ENCODE measurements around the gene OR51B5.
"Not testable (repeated sequence)": the region's sequence is repeated elsewhere in the genome, so short reads cannot be mapped to it uniquely, and the experiment has no call there.

The OR51B5 gene, protein sequence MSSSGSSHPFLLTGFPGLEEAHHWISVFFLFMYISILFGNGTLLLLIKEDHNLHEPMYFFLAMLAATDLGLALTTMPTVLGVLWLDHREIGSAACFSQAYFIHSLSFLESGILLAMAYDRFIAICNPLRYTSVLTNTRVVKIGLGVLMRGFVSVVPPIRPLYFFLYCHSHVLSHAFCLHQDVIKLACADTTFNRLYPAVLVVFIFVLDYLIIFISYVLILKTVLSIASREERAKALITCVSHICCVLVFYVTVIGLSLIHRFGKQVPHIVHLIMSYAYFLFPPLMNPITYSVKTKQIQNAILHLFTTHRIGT

DNA sequence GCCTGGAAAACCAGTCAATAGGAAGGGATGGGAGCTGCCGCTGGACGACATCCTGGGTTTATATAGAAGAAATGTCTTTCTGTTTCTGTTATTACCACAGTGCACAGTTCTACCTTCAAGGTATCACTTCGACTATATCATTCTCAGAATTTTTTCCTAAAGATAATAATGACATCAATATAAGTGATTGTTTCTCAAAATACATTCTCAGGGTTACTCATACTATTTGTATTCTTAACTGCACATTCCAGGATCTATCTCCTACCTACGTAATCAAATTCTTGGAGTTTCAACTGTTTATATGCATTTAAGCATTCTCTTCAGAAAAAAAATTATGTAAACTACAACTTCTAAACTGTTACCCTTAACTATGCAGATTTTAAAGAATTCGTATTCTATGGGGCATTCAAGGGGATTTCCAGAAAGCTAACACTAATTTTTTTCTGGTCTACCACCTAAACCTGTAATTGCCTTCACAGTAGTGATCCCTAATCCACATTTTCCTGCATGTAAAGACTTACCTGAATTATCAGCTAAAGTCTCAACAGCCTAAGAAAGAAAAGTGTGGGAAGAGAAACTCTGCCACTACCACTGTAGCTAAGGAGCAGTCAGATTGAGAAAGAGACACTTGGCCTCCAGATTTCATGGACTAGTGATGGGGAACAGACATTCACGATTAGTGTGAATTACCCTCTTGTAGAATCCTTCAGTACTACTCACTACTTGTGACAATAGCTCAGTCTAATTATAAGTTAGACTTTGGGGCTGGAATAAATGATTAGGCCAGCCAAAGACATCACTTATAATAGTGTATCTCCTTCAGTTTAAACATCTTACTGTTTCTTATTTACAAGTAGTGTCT, at the start of gene OR51B5:
TSS of gene OR51B5 (minus strand) at position 51 of the 862 bp plus-strand sequence. CDS start at position 51, 0 bp downstream.
- no peak for DNase-seq (ENCODE audit: low read depth)

DNA sequence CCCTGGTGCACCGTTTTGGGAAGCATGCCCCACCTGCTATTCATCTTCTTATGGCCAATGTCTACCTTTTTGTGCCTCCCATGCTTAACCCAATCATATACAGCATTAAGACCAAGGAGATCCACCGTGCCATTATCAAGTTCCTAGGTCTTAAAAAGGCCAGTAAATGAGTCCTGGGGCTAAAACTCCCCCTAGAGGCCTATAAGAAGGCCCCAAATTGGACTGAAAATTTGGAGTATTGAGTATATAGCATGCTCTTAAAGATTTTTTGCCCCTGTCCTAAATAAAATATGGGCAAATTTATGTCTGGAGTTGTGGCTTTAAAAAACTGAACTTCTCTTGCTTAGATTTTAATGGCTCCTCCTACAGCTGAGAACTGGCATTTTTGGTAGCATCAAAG, 46.9 kb upstream of the OR51B5 start:
- DNase-seq (ENCODE audit: low read depth) = no peak

DNA sequence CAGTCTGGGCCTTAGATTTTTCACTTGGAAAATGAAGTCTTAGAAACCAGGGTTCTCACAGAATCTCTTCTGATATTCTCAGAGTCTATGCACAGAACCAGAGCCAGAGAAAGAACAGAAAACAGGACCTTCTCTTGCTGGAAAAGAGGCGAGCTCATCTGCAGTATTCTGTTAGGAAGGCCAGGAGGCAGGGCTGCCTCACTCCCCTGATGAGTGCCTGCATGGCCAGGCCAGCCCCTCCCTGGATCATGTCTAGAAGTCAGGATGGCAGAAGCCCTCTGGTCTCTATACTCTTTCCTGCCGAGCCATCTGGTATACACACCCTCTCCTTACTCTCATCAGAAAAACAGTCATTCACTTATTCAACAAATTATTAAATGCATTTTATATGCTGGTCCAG, 41.0 kb upstream of the OR51B5 start:
- no peak for DNase-seq (ENCODE audit: low read depth)

DNA sequence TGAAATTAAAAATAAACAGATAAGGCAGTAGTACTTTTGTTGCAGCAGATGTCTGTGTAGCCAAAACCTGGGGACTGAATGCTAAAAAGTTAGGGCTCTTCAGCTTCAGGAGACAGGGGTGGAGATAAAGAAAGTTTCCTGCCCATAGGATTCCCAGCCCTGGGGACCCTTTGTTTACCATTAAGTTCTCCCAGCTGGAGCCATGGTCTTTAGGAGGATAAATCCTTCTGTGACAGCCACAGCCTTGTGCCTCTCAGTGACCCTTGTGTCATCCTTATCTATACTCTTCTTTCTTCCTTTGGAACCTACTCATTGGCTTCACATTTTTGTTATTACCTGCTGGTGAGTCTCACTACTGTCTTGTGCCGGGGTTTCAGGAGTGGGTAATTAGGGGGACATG, 40.3 kb upstream of the OR51B5 start, which contains the start of gene OR51M1:
TSS of gene OR51M1 (plus strand) at position 237 of the 400 bp plus-strand sequence. CDS start 5,587 bp downstream, outside the sequence.
- DNase-seq (ENCODE audit: low read depth) = no peak

DNA sequence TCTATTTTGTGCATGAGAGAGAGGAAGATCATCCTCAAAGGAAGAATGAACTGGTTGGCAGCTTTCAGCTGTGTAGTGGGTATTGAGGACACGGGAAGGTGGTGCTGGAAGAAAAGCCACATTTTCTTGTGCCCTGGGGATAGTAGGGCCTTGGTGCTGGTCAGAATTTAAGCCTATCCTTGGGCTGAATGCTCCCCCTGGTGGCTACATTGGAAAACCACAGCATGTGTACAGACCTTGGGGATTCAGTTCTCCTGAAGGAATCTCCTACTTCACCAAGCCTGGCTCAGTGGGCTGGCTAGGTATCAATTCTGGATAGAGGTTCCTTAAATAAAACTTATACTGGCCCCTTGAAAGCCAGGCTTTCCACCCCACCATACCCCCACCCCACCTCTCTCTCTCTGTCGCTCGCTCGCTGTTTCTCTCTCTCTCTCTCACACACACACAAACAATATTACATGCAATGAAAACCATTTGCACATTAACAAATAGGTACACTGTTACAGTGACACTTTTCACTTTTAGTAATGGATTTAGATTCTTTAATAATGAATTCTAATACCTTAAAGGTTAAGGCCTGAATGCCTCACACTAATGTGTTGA, 37.5 kb upstream of the OR51B5 start:
- no peak for DNase-seq (ENCODE audit: low read depth)

DNA sequence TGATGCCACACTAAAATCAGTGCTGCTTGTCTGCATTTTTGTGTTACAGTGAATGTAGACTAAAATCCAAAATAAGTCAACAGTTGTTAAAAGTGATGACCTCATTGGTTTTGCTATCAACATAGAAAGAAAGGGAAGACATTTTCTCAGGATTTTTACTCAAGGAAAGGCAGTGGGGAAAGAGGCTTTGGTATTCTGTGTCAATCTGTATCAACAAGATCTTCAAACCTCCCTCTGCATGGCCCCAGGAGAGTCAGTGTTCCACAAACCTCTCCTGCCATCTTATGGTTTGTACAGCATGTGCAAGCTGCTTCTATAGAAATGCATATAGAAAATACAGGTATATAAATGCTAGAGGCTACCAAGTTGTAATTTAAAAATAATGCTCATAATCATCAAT, 26.5 kb upstream of the OR51B5 start:
- DNase-seq (ENCODE audit: low read depth) = no peak

DNA sequence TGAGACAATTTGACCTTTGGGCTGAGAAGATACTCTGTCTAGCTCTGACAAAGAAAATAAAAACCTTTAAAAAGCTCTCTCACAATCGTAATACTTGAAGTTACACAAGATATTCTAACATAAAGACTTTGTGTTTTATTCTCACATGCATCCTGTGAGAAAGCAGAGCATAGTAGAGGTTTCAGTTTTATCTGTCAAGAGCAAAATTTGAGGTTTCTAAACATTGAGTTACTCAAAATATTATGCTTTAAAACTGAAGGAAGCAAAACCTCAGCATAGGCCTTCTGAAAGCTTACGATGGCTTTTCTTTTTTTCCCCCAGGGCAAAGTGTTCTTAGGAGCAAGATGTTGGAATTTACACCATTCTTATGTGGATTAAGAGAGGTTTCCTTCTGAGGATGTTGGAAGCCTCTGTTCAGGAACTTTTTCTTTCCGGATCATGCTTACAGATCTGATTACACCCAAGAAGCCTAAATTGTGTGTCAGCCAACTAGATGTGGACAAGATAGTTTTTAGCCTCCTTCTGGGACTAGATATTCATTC, 25.2 kb upstream of the OR51B5 start:
- DNase-seq (ENCODE audit: low read depth) = no peak

DNA sequence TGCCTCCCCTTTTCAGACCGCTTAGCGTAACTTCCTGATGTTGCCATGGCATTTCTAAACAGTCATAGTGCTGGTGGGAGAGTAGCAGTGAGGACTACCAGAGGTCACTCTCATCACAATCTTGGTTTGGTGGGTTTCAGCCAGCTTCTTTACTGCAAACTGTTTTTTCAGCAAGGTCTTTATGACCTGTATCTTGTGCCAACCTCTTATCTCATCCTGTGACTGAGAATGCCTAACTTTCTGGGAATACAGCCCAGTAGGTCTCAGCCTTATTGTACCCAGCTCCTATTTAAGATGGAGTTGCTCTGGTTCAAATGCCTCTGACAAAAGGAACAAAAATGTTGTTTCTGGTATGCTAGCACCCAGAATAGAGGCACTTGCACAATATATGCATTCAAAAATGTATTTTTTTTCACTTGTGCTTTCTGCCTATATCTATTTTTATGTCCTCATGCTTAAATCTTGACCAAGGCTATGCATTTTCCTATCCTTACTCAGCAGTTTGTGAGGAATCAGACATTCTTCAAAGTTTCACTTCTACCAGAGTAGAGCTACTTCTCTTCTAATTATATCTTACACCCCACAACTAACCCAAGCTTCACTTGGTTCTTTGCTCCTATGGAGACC, 24.2 kb upstream of the OR51B5 start:
- DNase-seq (ENCODE audit: low read depth) = no peak

DNA sequence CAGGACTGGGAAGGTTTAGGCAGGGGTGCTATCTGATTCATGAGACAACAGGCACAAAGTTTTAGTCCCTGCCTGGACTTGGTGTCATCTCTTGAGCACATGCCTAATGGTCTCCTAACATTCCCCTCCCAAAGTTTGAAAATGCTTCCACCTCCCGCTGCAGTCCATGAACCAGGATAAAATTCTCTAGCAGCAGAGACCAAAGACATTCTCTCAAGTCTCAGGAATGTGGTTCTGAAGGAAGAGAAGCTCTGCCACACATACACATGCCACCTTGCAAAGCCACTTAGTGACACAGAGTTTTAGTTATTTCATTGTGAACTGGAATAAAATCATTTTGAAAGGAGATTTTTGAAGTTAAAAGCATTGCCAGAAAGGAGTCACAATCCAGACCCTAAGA, 23.5 kb upstream of the OR51B5 start:
- no peak for DNase-seq (ENCODE audit: low read depth)

DNA sequence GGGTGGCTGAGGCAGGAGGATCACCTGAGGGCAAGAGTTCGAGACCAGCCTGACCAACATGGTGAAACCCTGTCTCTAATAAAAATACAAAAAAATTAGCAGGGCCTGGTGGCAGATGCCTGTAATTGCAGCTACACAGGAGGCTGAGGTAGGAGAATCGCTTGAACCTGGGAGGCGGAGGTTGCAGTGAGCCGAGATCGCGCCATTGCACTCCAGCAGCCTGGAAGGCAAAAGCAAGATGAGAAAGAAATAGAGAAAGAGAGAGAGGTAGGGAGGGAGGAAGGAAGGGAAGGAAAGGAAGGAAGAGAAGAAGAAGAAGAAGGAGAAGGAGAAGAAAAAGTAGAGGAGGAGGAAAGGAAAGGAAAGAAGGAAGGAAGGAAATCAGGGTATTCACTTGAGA, 23.0 kb upstream of the OR51B5 start:
- DNase-seq (ENCODE audit: low read depth) = not testable (repeated sequence)

DNA sequence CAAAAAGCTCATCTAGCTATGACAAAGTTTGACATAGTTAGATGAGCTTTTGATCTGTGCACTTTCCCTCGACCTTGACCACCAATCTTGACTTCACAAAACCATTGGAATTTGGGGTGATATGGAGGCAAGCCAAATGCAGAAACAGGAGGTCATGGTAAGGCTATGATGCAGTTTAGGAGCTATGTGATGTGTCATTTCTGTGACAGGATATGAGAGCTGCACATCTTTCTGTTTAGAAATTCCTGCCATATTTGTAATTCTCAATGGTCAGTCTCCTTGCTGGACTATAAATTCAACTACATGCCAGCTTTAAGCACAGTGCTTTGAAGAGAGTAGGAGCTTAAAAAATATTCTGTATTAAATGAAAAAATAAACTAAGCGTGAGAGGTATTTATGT, 20.9 kb upstream of the OR51B5 start:
- no peak for DNase-seq (ENCODE audit: low read depth)

DNA sequence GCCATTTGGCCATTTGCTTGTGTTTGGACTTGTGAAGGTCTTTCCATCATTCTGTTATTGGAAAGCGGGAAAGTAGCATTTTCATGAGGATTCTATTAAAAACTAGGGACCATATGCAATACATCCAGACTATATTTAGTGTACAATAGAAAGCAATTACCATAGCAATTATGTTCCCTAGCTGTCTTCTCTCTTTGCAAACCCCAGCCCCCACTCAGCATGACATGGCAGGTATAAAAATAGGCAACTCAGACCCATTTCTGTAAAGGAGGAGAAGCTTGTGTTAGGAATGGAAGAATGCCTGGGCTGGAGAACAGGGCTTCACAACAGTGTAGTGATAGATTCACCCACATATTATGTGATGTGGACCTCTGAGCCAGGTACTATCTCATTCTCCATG, 20.4 kb upstream of the OR51B5 start:
- no peak for DNase-seq (ENCODE audit: low read depth)

DNA sequence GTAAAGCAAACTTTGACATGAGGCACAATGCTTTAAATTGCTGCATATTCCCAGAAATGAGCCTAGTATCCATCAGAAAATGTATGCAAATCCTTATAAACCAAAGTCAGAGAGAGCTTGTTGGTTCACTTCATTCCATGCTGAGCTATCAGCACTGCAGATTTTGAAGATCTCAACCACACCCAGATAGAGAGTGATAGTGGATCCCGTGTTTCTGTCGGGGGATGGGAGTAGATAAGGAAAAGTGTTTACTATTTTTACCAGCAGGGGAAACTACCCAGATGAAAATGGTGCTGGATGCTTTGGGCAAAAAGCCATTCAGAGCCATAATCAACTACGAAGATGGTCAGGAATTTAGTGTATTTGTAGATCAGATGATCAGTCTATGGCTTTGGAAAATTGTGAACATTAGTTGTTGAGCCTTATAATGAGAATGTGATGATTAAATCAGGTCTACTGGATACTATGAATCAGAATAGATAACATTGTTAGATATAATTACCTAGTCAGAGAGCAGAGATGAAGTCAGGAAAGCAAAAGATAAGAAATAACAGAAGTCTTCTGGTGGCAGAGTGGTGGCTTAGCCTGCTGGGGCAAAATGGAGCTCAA, 18.8 kb upstream of the OR51B5 start:
- no peak for DNase-seq (ENCODE audit: low read depth)

DNA sequence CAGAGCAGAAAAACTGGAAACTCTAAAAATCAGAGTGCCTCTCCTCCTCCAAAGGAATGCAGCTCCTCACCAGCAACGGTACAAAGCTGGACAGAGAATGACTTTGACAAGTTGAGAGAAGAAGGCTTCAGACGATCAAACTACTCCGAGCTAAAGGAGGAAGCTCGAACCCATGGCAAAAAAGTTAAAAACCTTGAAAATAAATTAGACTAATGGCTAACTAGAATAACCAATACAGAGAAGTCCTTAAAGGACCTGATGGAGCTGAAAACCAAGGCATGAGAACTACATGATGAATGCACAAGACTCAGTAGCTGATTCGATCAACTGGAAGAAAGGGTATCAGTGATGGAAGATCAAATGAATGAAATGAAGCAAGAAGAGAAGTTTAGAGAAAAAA, 12.7 kb upstream of the OR51B5 start:
- not testable (repeated sequence) for DNase-seq (ENCODE audit: low read depth)

DNA sequence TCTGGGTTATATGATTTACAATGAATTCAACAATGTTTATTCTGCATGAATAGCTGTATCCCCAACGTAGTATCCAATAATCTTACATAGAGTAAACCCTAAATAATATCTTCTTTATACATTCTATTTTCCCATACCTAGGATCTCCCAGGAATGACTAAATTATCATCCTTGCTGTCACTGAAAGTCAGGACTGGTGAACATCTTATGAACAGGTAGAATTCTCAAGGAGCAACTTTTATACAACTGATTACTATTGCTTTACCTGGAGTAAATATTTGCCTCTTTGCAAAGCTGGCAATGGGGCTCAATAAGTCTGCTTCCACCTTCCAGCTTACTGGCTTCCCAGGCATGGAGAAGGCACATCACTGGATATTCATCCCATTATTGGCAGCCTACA, 7.9 kb upstream of the OR51B5 start, which contains the start of gene OR51B6:
TSS of gene OR51B6 (plus strand) at position 301 of the 400 bp plus-strand sequence. CDS start at position 301, 0 bp downstream.
- no peak for DNase-seq (ENCODE audit: low read depth)

DNA sequence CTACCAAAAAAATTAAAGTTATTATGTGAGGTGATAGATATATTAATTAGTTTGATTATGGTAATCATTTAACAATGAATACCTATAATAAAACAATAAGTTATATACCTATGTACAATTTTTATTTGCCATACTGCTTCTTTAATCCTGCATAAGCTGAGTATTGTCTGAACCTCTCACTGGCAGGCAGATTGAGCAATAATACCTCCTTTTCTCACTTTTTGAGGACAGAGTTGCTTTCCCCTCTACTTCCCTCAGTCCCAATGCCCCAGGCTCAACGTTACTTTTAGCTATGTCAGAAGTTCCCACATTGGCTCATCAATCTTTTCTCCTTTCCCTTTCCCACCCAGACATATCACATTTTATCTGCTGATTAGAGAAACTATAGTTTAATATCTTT, 6.2 kb upstream of the OR51B5 start:
- no peak for DNase-seq (ENCODE audit: low read depth)

DNA sequence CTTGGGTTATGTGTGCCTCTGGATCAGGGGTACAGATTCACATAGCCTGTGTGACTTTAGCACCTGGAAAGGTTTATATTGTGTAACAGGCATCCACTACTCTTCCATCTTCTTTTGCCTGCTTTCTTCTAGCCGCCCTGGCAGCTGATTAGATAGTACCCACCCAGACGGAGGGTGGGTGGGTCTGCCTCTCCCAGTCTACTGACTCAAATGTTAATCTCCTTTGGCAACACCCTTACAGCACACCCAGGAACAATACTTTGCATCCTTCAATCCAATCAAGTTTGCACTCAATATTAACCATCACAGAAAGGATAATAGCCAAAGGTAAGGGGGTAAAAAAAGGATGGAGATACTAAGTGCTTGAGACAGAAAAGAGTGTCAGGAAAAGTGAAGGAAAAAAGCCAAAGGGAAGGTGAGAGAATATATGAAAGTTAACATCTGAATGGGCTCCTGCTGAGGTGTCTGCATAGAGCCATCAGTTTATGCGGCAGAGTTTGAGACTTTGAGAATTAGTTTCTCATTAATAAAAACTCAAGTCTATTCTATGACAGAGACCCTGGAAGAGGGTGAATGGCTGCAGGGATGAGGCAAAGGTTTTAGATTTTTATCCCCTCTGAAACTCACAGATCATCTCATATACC, 5.3 kb upstream of the OR51B5 start:
- DNase-seq (ENCODE audit: low read depth) = no peak

DNA sequence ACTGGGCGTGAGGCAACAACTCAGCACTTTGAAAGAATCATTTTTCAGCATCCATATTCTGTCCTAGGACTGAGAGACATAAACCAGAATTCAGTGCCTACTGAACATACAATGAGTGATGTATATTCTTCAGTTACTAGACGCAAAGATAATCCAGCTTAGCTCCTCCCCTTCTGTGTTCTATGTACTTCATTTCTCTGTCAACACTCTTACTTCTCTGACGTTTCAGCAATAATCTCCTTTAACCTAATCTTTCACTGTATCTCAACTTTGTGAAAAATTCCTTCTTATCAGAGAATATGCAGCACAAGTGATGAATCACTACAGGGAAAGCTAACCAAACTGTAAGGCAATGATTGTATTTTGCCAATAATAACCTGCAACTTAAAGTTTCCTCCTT, 2.5 kb upstream of the OR51B5 start:
- DNase-seq (ENCODE audit: low read depth) = no peak

DNA sequence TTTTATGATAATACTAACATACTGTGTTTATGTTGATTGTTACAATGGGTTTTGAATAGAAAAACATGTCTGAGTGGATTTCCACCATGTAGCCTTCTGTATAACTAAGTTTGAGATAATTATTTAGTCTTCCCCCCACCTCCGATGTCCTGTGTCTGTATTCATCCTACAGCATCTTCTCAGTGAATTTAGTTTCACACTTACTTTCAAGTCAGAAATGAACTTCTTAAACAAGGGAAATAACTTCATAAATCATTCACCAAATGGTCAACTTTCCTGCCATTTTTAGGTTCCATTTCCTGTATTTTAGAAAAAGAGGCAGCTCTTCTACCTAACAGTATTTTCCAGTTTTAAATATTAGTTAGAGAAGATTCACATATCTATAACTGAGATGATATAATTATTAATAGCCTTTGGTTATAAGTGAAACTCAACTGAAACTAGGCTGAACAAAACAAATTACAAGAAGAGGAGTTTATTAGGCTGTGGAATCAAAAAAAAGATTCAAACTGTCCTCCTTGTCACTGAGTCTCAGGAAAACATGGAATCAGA, 3.5 kb downstream of the OR51B5 start:
- DNase-seq (ENCODE audit: low read depth) = no peak

DNA sequence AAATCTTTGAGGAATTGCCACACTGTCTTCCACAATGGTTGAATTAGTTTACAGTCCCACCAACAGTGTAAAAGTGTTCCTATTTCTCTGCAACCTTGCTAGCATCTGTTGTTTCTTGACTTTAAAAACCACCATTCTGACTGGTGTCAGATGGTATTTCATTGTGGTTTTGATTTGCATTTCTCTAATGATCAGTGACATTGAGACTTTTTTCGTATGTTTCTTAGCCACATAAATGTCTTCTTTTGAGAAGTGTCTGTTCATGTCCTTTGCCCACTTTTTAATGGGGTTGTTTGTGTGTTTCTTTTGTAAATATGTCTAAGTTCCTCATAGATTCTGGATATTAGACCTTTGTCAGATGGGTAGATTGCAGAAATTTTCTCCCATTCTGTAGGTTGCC, 6.1 kb downstream of the OR51B5 start:
- DNase-seq (ENCODE audit: low read depth) = not testable (repeated sequence)

DNA sequence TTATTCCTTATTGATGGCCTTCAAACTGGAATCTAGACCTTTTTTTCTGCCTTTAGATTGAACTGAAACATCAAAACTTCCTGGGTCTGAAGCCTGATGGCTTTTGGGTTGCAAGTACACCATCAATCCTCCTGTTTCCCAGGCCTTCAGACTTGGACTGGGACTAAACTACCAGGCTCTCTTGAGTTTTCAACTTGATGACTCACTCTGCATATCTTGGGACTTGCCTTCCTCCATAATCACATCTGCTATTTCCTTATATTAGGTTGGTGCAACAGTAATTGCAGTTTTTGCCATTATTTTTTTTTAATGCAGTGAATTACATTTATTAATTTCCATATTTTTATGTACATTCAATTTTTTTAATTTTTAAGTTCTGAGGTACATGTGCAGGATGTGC, 7.0 kb downstream of the OR51B5 start:
- no peak for DNase-seq (ENCODE audit: low read depth)

Measured in T-helper 22 cell (primary cell).